GM12801 (cell line): ENCODE results near the gene ASPHD1.

Source experiments
- CTCF ChIP-seq: IDR thresholded peaks from one replicate; pipeline ENCODE4 v1.5.1; 2011; ENCODE audit warnings: control low read depth; ENCODE audit not compliant: insufficient read length; ENCODE audit errors: extremely low read depth

The ASPHD1 gene

GRCh38 chr16:29905668-29906067 is 5.4 kb downstream of the ASPHD1 start:
- TF ChIP-seq CTCF = no peak

GRCh38 chr16:29906520-29907244 is 6.4 kb downstream of the ASPHD1 start:
- TF ChIP-seq CTCF = no peak

- TF ChIP-seq CTCF = no peak
Observed at GRCh38 chr16:29907973-29908372, 7.7 kb downstream of the ASPHD1 start.

- TF ChIP-seq CTCF = no peak
Observed at GRCh38 chr16:29908719-29909220, 8.5 kb downstream of the ASPHD1 start.

GRCh38 chr16:29909391-29909790 is 9.1 kb downstream of the ASPHD1 start:
- no peak for TF ChIP-seq CTCF

- no peak for TF ChIP-seq CTCF
Observed at GRCh38 chr16:29910819-29911675, 10.8 kb downstream of the ASPHD1 start.

- no peak for TF ChIP-seq CTCF
Observed at GRCh38 chr16:29911676-29912010, 11.4 kb downstream of the ASPHD1 start.
